GM19463 (cell line): ENCODE measurements around the gene MED27.

Experiments
- ATAC-seq: cut with Tn5 transposase; IDR thresholded peaks from one replicate; pipeline ENCODE4 v1.9.1; 2021; ENCODE audit warnings: mild to moderate bottlenecking, moderate library complexity; ENCODE audit not compliant: unreplicated experiment

Gene MED27

DNA sequence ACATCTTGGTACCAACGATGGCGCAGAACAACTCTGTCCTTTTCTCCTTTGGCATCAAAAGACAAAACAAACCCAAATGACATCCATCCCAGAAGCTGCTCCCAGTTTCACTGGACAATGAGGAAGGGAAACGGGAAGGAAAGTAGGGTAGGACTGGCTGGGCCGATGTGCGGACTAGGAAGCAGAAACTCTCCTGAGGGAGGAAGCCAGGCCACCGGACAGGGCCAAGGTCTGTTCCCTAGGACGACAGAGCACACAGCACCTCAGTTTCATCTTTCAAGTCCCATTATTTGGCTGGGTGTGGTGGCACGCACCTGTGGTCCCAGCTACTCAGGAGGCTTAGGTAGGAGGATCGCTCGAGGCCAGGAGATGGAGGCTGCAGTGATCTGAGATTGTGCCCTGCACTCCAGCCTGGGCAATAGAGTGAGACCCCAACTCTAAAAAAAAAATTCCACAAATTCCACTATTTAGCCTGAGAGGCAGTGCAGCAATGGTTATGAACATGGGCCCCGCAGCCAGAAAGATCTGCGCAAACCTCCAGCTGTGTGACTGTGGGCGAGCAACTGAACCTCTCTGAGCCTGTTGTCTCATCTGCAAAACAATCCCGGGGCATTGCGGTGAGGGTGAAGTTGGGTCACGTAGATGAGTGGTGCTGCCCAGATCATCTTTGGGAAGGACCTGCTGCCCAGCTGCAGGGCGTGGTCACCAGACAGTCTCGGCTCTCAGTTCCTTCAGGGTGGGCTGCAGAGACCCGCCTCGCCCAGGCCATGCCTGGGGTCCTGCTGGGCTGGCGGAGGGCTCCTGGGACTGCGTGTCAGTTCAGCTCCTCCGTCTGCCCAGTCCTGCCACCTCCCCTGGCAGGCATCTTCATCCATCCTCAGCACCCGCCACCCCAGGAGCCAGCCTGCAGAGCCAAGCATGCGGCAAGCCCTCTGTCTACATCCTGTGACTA is 238.6 kb downstream of the MED27 start:
- ATAC-seq, result no peak

DNA sequence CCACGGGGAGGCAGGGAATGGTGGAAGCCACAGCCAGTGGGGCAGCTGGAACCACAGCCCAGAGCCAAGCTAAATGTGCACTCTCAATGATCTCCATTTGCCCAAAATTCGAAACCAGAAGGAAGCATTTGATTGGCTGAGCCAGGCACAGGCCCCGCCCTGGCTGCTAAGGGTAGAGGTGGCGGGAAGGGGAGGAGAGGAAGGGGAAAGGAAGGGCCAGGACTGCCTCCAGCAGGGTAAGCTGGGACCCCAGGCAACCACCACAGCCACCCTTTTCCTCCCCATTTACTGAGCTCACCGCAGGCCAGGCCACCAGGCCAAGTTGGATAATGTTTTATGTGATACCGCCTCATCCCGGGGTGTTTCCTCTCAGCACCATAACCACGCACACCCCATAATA is 239.4 kb downstream of the MED27 start:
- no peak for ATAC-seq

DNA sequence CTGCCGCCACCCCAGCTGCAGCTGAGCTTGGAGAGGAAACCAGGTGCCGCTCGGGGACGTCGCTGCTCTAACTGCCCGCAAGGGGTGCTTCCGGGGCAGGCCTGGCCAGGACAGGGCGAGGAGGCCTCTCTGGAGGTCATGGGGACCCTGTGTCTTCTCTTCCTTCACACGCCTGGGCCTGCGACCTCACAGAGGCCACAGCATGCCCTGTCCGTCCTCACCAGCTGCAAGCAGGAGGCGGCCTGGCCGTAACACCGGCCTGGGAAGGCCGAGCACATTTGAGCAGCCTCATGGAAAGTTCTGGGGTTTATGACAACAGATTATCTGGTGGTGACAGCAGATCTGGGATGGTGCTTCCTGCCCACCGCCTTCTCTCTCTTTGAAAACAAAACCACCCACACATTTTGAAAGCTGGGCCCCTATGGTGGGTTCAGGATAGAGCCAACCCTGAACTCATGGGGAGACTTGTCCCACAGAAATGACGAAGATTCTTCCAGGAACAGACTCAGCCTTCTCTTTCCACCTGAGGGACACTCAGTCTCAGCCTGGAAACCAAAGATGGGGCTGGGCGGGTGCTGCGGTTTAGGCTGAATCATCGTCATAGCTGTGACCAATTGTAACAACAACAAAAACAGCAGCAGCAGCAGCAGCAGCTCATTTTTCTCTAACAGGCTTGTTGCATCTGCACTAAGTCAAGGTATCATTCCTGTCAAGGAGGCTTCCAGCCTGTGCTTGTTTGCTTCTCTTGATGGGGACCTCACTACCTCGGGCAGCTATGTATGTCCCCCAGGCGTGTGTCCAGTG is 240.2 kb downstream of the MED27 start:
- ATAC-seq, result no peak

DNA sequence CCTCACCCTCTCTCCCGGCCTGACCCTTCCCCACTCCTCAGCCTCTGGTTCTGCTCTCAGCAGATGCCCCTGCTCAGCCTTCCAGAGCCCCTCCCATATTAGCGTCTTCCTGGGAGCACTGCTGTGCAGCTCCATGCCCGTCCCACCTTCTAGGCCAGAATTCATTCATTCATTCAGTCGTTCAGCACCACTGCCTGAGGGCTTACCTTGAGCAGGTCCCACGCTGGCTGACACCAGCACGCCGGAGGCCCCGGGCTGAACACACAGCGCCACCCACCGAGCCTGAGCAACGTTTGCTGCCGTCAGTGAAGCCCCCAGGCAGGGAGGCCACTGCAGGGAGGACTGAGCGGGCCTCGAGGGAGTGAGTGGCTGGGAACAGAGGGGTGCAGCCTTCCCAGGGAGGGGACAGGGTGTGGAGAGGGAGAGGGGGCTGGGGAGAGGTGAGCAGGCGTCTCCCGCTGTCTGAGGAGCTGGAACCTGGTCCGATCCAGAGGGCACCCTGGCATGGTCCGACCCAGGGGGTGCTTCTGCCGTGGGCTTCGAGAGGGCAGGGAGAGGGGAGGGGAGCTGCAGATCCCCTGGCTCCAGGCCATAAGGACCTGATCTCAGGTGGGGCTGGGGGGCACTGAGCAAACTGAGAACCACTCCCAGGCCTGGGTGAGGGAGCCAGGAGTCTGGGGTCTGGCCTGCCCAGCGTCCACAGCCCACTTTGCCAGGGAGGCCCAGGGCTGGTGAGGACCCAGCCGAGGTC is 241.0 kb downstream of the MED27 start:
- no peak for ATAC-seq

DNA sequence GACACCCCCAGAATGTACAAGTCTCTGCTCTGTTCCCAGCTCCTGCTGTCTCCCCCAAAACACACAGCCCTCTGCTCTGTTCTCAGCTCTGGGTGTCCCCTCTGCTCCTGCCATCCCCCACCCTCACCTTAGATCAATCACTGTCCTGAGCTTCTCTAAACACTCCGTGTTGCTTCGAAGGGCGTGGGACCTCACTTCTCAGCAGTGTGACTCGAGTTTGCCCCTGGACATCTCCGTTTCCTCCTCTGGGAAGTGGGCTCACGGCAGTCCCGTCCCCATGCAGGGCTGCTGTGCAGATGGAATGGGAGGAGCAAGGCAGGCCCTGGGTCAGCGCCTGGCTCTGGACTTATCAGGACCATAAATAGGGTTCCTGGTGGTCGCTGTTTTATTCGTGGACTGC is 241.8 kb downstream of the MED27 start:
- ATAC-seq, result no peak

DNA sequence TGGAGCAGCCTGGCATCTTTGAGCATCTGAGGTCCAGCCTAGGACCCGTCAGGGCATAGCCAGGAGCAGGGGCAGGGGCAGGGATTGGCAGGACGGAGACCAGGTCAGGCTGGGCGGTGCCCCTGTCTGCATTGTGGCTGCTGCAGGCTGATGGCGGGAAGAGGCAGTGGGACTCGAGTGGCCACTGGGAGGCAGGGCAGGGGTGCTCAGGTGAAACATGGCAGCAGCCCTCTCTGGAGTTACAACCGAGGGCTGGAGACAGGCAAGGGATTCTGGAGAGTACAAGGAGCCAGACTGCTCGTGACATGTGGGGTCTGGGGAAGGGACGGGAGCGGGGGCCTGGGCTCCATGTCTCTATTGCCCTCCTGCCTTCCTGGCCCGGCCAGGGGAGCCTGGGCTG is 242.4 kb downstream of the MED27 start:
- no peak for ATAC-seq

DNA sequence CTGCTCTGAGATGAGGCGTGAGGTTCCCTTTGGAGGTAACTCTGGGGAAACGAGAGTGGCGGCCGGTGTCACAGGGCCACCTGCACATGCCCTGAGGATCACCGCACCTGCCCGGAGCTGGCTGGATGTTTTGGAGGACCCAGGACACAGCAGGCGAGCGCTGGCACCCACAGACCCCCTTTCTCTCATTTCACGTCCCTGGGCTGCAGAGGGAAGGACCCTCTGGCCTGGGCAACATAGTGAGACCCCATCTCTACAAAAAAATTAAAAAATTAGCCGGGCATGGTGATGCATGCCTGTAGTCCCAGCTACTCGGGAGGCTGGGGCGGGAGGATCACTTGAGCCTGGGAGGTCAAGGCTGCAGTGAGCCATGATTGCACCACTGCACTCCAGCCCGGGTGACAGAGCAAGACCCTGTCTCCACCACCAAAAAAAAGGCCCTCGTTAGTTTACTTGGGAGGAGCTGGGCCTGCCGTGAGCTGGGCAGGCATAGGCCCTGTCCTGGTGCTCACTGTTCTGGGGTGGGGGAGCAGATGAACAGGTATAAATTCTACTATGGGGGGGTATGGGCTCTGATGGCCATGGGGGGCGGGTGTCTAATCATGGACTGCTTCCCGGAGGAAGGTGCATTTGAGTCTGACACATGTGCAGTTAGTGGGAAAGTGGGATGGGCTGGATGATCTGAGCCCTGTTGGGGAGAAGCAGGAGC is 242.9 kb downstream of the MED27 start:
- no peak for ATAC-seq

DNA sequence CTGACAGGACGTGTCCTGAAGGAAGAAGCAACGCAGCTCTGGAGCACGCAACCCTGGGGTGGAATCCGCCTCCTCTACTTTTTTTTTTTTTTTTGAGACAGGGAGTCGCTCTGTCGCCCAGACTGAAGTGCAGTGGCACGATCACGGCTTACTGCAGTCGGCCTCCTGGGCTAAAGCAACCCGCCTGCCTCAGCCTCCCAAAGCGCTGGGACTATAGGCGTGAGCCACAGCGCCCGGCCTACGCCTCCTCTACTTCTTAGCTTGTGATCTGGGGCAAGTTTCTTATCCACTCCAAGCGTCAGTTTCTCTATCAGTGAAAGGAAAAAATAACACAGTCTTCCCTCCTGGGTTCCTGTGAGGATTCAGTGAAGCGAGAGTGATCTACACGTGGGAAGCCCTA is 243.6 kb downstream of the MED27 start:
- no peak for ATAC-seq

DNA sequence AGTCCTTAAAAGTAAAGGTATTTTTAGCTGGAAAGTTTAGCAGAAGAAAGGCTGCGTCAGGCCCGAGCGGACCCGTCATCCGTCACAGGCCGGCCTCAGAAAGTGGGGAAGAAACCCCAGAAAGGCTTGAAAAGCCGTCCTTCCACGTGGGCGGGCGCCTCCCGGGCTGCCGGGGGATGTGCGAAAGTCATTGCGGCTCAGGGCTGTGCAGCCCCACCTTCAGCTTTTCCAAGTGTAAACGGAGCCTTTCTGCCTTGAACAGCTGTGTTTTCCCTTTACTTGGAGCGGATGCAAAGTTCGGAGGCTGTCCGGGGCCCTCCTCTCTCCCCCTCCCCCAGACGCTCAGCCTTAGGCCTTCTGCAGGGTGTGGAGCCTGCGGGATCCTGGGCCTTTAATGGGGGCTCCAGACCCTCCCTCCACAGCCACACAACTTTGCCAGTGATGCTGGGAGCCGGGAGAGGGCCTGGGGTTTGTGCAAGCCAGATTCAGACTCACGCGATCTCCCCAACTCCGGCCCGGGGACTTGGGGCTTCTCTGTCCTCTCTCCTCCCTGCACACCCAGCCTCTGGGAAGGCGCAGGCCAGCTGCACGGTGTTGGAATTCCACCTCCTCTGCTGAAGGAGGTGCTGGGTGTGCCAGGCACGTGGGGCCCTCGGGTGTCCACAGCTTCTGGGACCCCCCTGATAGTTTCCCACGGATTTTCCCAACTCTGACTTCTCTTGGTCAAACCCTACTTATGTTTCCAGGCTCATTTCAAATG is 244.3 kb downstream of the MED27 start:
- ATAC-seq, result no peak

DNA sequence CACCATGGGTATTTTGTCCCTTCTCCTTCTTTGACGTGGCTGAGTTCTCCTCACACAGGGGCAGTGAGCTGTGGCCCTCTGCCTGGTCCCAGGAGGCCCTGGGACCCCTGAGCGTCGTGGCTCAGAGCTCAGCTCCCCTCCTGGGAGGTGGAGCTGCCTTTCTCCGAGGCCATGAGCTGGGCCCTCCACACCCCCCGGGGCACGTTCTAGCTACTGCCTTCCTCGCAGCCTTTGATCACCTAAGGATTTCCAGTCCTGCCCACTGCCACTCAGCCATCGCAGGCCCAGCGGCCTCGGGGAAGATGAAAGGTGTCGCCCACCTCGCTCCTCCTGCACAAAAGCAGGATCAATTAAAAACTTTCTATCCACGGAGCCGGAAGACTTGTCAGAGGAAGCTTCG is 244.9 kb downstream of the MED27 start:
- ATAC-seq, result no peak

DNA sequence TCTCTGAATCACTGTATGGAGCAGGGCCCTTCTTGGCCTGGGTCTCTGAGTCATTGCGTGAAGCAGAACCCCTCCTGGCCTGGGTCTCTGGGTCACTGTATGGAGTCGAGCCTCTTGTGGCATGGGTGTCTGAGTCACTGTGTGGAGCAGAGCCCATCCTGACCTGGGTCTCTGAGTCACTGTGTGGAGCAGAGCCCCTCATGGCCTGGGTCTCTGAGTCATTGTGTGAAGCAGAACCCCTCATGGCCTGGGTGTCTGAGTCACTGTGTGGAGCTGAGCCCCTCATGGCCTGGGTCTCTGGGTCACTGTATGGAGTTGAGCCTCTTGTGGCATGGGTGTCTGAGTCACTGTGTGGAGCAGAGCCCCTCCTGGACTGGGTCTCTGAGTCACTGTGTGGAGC is 245.8 kb downstream of the MED27 start:
- no peak for ATAC-seq

DNA sequence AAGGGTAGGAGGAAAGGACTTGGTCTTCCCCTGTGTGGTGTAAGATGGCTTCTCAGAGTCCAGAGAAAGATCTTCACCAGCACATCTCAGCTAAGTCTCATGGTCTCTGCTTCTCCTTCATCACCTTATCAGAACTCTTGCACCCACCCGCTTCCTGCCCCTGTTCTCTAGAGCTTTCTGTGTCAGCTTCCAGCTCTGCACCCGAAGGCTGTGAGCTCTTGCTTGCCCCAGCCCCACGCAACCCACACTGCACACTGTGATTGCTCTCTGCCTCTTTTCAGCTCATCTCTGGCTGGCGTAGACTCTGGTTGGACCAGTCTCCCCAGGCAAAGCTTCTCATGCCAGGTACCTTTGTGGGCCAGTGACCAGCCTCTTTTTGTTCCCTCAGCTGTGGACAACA is 246.6 kb downstream of the MED27 start:
- ATAC-seq, result no peak

DNA sequence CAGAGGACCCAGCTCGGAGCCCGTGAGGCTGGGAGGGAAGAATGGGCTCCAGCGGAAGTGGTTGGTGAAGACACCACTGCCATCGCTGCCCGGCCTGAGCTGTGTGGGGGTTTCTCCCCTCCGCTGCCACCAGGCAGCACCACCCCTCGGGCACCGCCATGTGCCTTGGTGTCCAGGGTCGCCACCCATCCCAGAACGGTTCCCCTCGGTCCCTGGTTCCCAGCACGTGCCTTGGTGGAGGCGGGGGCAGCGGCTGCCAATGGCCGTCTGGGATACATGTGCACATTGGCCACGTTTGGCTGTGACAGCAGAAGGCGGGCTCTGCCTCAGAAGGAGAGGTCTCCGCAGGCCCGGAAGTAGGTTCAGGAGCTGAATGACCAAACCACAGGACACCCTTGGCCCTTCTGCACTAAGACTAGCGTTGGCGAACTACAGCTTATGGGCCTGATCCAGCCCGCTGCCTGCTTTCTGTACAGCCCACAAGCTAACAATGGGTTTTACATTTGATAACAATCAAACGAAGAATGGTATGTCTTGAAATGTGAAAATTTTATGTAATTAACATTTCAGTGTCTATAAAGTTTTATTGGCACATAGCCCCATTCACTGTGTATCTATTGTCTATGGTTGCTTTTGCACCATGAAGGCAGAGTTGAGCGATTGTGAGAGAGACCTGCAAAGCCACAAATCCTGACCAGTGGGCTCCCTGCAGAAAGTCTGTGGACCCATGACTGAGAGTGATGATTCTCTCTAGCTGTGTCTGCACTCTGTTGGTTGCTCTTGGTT is 248.1 kb downstream of the MED27 start:
- no peak for ATAC-seq

DNA sequence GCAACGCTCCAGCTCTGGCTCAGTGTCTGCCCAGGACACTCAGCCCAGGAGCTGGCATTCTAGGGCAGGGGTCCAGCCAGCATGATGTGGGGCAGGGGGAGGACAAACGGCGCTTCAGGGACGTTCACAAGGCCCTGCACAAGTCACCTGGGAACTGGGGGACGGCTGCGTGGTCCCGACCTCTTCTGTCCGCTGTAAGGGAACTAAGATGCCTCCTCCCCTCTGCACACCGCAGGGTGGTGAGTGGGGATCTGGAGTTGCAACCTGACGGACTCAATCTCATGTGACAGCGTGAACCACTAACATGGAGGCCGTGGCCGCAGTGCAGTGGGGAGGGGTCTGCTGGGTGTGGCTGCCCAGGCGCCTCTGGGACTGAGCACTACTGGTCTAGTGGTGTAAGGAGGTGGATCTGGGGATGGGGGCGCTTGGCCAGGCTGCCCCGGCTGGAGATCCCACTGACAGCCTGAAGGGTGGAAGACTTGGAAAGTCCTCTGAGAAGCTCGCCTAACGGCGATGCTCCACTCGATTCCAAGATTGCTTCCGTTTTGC is 251.8 kb downstream of the MED27 start:
- ATAC-seq, result no peak

DNA sequence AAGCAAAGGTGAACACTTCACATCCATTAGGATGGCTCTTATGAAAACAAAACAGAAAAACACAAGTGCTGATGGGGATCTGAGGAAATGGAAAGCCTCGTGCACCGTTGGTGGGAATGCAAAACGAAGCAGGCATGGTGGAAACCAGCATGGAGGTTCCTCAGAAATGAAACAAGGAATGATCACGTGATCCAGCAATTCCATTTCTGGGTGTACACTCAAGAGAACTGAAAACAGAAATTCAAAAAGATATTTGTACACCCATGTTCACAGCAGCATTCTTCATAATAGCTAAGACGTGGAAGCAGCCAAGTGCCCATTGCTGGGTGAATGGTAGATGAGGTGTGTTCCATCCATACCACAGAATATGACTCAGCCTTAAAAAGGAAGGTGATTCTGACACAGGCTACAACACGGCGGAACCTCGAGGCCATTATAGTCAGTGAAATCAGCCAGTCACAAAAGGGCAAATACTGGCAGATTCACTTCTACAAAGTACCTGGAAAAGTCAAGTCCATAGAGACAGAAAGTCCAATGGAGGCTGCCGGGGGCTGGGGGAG is 252.6 kb downstream of the MED27 start:
- no peak for ATAC-seq

DNA sequence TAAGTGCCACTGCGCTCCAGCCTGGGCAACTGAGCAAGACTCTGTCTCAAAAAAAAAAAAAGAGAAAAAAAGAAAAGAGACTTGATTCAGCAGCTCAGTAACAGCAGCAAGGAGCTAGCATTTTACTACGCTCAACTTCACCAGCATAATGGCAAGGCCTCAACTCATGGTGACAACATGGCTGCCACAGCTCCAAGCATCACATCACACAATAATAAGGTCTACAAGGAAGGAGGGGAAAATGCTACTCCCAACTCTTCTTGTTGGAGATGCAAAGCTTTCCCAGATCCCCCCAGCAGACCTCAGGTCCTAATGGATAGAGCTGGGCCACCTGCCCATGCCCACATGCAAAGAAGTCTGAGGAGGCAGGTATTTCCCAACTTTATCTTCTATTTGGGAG is 253.6 kb downstream of the MED27 start:
- ATAC-seq, result no peak

DNA sequence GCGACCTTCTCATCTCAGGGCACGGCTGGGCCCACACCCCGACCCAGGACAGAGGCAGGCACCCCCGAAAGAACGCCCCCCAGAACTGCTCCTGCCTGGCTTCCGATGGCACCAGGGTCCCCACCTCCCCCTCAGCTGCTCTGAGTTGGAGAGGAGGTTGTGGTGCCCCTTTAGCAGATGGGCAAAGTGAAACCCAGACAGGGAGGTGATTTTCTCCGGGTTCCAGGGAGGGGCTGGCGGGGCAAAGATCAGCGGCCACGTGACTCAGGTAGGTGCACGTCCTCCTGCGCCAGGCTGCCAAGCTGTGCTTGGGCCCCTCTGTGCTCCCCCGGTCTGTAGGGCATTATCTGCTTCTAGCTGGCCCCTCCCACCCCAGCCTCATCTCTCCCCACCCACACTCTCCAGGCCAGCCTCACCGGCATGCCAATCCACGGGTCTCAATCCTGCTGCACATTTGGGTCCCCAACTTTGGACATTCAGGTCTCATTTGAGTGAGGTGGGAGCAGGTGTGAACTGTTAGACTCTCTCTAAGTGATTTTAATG is 254.6 kb downstream of the MED27 start:
- no peak for ATAC-seq

DNA sequence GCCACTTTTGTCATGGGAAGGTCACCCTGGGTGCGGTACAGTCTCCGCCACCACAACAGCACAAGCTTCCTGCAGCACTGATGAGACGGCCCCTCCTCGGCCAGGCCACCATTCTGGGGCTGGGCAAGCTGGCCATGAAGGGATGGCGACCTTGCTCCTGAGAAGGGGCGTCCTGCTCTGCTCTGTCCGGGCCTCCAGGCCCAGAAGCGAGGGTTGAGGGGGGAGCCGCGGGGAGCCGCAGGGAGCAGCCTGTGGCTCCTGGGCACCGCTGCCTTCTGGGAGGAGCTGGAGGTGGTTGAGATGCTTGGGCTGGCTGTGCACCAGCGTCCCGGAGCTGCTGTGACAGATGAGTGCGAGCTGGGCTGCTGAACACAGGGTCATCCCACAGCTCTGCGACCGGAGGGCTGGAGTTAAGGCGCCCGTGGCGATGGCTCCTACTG is 255.5 kb downstream of the MED27 start:
- ATAC-seq, result no peak
